ENCODE data around the gene ACACA.

DNA sequence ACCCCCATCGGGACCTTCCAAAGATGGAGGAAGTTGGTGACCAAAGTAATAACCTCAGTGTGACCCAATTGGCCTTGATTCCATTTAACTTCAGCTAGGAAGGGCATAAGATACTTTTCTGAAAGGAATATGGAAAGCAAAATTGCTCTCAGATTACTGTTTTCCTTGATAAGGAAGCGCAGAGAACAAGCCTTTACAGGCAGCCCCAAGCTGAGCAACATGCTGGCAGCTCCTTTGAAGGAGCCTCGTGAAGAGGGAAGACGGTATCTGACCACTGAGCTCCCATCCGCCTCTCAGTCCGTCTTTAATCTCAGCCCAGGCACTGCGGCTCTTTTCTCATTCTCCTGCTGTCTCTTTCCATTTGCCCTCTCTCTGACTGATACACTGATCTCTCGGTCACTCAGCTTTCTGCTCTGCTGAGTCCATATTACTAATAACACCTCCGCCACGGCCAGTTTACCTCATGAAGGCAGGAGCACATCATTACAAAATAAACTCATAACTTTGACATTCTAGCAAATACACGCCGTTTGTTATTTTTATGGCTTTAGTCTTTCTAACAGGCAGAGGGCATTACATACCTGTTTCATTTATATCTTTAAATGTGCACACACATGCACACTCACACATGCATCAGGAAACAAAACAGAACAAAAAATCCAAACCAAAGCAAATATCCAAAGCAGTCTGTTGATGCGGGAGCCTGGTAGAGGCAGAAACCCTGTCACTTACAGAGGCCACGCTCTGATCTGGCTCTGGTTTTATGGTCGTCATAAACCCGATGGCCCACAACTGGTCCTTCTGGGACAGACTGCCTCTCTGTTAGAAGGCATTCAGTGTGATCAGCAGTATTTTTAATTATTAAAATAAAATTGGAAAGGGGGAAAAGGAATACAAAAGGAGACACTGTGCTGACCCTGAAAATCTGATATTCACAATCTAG is 274.7 kb downstream of the ACACA start:
- TF ChIP-seq, protein P1, sequence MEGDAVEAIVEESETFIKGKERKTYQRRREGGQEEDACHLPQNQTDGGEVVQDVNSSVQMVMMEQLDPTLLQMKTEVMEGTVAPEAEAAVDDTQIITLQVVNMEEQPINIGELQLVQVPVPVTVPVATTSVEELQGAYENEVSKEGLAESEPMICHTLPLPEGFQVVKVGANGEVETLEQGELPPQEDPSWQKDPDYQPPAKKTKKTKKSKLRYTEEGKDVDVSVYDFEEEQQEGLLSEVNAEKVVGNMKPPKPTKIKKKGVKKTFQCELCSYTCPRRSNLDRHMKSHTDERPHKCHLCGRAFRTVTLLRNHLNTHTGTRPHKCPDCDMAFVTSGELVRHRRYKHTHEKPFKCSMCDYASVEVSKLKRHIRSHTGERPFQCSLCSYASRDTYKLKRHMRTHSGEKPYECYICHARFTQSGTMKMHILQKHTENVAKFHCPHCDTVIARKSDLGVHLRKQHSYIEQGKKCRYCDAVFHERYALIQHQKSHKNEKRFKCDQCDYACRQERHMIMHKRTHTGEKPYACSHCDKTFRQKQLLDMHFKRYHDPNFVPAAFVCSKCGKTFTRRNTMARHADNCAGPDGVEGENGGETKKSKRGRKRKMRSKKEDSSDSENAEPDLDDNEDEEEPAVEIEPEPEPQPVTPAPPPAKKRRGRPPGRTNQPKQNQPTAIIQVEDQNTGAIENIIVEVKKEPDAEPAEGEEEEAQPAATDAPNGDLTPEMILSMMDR (IDR thresholded peaks at IDR 0.05) = no peak
- no peak for TF ChIP-seq POLR2A (IDR thresholded peaks at IDR 0.05)

Data from uterus (tissue), 2 donors.